ENCODE measurements around the gene MAD1L1. TPM values are rescaled to one million over a fixed set of nuclear protein-coding genes. Genes with fewer than 3 reads are reported as not detected.
A peak's percentile ranks its signal among the peaks of the same experiment; 100 is the strongest.
"Not testable (repeated sequence)": the region's sequence is repeated elsewhere in the genome, so short reads cannot be mapped to it uniquely, and the experiment has no call there.

Gene MAD1L1
- total and polyA plus RNA-seq, 7 experiments from 2014 or later = 112 to 314 (median 136) TPM

DNA sequence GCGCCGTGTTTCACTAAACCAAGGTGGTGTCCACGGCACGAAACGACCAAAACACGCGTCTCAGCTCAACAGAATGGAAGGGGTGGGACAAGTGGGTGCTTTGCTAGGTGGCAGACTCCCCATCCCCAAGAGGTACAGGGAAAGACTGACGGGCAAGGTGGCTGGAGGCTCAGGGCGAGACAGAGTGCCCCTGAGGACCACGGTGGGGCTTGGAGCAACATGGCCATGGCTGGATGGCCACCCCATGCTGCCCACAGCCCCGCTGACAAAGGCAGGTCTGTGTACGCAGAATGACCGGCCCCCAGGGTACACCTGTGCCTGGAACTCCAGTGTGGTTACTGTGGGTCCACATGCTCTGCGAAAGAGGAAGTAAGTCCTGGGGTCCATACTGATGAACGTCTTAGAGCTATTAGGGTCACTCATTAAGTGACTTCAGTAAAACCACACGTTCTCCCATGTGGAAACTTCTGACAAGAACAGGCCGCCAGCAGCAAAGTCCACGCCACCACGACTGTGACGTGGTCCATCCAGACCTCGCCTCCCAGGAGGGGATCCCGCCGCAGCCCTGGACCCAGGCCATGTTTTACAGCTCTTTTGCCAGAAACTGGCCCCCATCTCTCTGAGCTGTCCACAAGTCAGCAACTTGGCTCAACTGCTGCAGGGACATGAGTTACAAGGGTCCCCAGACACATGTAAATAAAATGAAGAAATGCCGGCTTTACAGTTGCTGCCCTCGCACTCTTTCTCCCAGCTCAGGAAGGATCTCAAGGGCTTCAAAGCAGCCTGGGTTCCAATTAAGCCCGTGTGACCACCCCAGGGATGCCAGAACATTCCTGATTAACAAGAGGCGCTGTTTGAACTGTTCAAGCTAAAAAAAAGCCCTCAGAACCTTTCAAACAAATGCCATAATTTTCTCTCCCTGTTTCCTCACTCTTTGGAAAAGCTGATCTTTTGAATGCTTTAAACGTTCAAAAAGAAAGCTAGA is 66.8 kb downstream of the MAD1L1 start:
- Histone ChIP-seq H3K27ac (ENCODE audit: low read depth, low read length) (no peak overlapping the region), H3K27me3 (ENCODE audit: control insufficient read depth in 2 of 2, insufficient read depth in 2 of 2, low read length in 2 of 2) (no peaks in the 10 kb centered on the region), H3K36me3 (ENCODE audit: control insufficient read depth in 2 of 3, insufficient read depth in 3 of 3, low read length in 3 of 3) (peaks cover 0 to 11% (median 0%) of the 10 kb centered on the region in 3 experiments), H3K4me1 (ENCODE audit: control insufficient read depth in 2 of 2, insufficient read depth in 2 of 2, low read length in 2 of 2) (no peaks in the 10 kb centered on the region), H3K9me3 (ENCODE audit: control insufficient read depth in 2 of 3, low read length in 3 of 3) (no peaks in the 10 kb centered on the region), H3K4me3 (ENCODE audit: low read length) (no peak overlapping the region)
- no peaks in the 10 kb centered on the region for H3K9me3 Mint-ChIP-seq
- POLR2A ChIA-PET = no interaction called here
- peaks cover 0 to 40% (median 4%) of the 10 kb centered on the region in 5 donors for H3K36me3 Mint-ChIP-seq
- no peak overlapping the region for H3K4me3 Mint-ChIP-seq
- intact Hi-C loops (cut with micrococcal nuclease) = no loop called here
- no peak for DNase-seq
- H3K27me3 Mint-ChIP-seq = no peaks in the 10 kb centered on the region
- peaks cover 0 to 6% (median 4%) of the 10 kb centered on the region in 7 donors for H3K4me1 Mint-ChIP-seq
- H3K27ac Mint-ChIP-seq = no peak overlapping the region
- CTCF ChIA-PET = no interaction called here
- no peak for ATAC-seq

DNA sequence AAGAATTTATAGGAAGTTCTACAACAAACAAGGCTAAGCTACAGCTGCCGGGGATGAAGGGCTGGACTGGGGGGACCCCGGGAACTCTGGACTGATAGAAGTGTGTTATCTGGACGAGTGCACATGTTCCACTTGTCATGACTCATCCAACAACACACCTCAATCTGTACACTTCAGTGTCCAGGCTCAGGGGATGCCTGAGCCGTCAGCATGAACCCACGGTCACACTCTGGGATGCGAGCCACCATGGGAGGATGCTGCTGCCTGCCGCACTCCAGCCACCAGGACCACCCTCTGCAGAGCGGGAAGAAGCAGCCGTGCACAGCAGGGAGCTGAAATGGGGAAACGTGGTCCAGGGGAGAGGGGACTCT is 67.5 kb downstream of the MAD1L1 start:
- intact Hi-C loops (cut with micrococcal nuclease) = no loop called here
- no peak for ATAC-seq
- Histone ChIP-seq H3K4me3 (ENCODE audit: low read length) (no peak overlapping the region), H3K27ac (ENCODE audit: low read depth, low read length) (no peak overlapping the region), H3K9me3 (ENCODE audit: control insufficient read depth in 2 of 3, low read length in 3 of 3) (no peaks in the 10 kb centered on the region), H3K36me3 (ENCODE audit: control insufficient read depth in 2 of 3, insufficient read depth in 3 of 3, low read length in 3 of 3) (peaks cover 0 to 11% (median 0%) of the 10 kb centered on the region in 3 experiments), H3K4me1 (ENCODE audit: control insufficient read depth in 2 of 2, insufficient read depth in 2 of 2, low read length in 2 of 2) (no peaks in the 10 kb centered on the region), H3K27me3 (ENCODE audit: control insufficient read depth in 2 of 2, insufficient read depth in 2 of 2, low read length in 2 of 2) (no peaks in the 10 kb centered on the region)
- Mint-ChIP-seq H3K36me3 (peaks cover 0 to 37% (median 4%) of the 10 kb centered on the region in 5 donors), H3K27ac (no peak overlapping the region), H3K4me3 (no peak overlapping the region), H3K9me3 (no peaks in the 10 kb centered on the region), H3K4me1 (peaks cover 0 to 6% (median 4%) of the 10 kb centered on the region in 7 donors), H3K27me3 (no peaks in the 10 kb centered on the region)
- POLR2A ChIA-PET = no interaction called here
- no peak for DNase-seq
- CTCF ChIA-PET = no interaction called here

DNA sequence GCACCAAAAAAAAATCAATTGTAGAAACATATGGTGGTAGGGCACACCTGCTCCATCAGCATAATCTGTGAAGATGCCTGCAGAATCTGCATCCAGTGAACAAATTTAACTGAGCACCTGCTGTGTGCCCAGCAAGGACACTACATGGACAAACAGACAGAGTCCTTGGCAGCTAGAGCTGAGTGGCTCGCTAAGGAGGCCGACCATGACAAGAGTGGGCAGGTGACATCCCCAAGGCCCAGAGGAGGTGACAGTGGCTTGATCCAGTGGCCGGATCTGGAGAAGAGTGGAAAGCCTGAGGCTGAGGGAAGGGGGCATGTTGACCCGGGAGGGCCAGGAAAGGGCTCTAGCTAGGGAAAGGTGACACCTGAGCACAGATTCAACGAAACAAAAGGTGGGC is 68.1 kb downstream of the MAD1L1 start:
- Mint-ChIP-seq H3K27ac (no peak overlapping the region), H3K4me1 (peaks cover 0 to 6% (median 4%) of the 10 kb centered on the region in 7 donors), H3K9me3 (no peaks in the 10 kb centered on the region), H3K27me3 (no peaks in the 10 kb centered on the region), H3K36me3 (peaks cover 0 to 37% (median 4%) of the 10 kb centered on the region in 5 donors), H3K4me3 (no peak overlapping the region)
- ATAC-seq (no peak), DNase-seq (no peak)
- H3K36me3 ChIP-seq (ENCODE audit: control insufficient read depth in 2 of 3, insufficient read depth in 3 of 3, low read length in 3 of 3) = peaks cover 0 to 11% (median 0%) of the 10 kb centered on the region in 3 experiments
- no peak overlapping the region for H3K4me3 ChIP-seq (ENCODE audit: low read length)
- H3K27ac ChIP-seq (ENCODE audit: low read depth, low read length) = no peak overlapping the region
- intact Hi-C loops (cut with micrococcal nuclease) = no loop called here
- ChIA-PET CTCF (no interaction called here), POLR2A (no interaction called here)
- no peaks in the 10 kb centered on the region for H3K27me3 ChIP-seq (ENCODE audit: control insufficient read depth in 2 of 2, insufficient read depth in 2 of 2, low read length in 2 of 2)
- H3K9me3 ChIP-seq (ENCODE audit: control insufficient read depth in 2 of 3, low read length in 3 of 3) = no peaks in the 10 kb centered on the region
- no peaks in the 10 kb centered on the region for H3K4me1 ChIP-seq (ENCODE audit: control insufficient read depth in 2 of 2, insufficient read depth in 2 of 2, low read length in 2 of 2)

GRCh38 chr7:2163600-2164555 is 68.9 kb downstream of the MAD1L1 start:
- DNase-seq (no peak), ATAC-seq (no peak)
- Histone ChIP-seq H3K9me3 (ENCODE audit: control insufficient read depth in 2 of 3, low read length in 3 of 3) (no peaks in the 10 kb centered on the region), H3K4me1 (ENCODE audit: control insufficient read depth in 2 of 2, insufficient read depth in 2 of 2, low read length in 2 of 2) (no peaks in the 10 kb centered on the region), H3K27ac (ENCODE audit: low read depth, low read length) (no peak overlapping the region), H3K27me3 (ENCODE audit: control insufficient read depth in 2 of 2, insufficient read depth in 2 of 2, low read length in 2 of 2) (no peaks in the 10 kb centered on the region), H3K36me3 (ENCODE audit: control insufficient read depth in 2 of 3, insufficient read depth in 3 of 3, low read length in 3 of 3) (peaks cover 0 to 11% (median 0%) of the 10 kb centered on the region in 3 experiments), H3K4me3 (ENCODE audit: low read length) (no peak overlapping the region)
- intact Hi-C loops (cut with micrococcal nuclease) = no loop called here
- peaks cover 0 to 11% (median 4%) of the 10 kb centered on the region in 7 donors for H3K4me1 Mint-ChIP-seq
- H3K9me3 Mint-ChIP-seq = no peaks in the 10 kb centered on the region
- peaks cover 0 to 35% (median 4%) of the 10 kb centered on the region in 5 donors for H3K36me3 Mint-ChIP-seq
- no peak overlapping the region for H3K4me3 Mint-ChIP-seq
- ChIA-PET POLR2A (no interaction called here), CTCF (no interaction called here)
- no peaks in the 10 kb centered on the region for H3K27me3 Mint-ChIP-seq
- peak overlapping the region in 1 of 9 donors; percentile 43 for H3K27ac Mint-ChIP-seq

- H3K4me1 Mint-ChIP-seq = peaks cover 0 to 14% (median 0%) of the 10 kb centered on the region in 7 donors
- intact Hi-C loops (cut with micrococcal nuclease) = no loop called here
- H3K9me3 ChIP-seq (ENCODE audit: control insufficient read depth in 2 of 3, low read length in 3 of 3) = no peaks in the 10 kb centered on the region
- no peak overlapping the region for H3K27ac ChIP-seq (ENCODE audit: low read depth, low read length)
- H3K36me3 ChIP-seq (ENCODE audit: control insufficient read depth in 2 of 3, insufficient read depth in 3 of 3, low read length in 3 of 3) = peaks cover 0 to 11% (median 0%) of the 10 kb centered on the region in 3 experiments
- no peak overlapping the region for H3K4me3 Mint-ChIP-seq
- CTCF ChIA-PET = no interaction called here
- ATAC-seq = no peak
- DNase-seq = no peak
- no peaks in the 10 kb centered on the region for H3K4me1 ChIP-seq (ENCODE audit: control insufficient read depth in 2 of 2, insufficient read depth in 2 of 2, low read length in 2 of 2)
- no peaks in the 10 kb centered on the region for H3K27me3 ChIP-seq (ENCODE audit: control insufficient read depth in 2 of 2, insufficient read depth in 2 of 2, low read length in 2 of 2)
- H3K27ac Mint-ChIP-seq = no peak overlapping the region
- peaks cover 0 to 27% (median 4%) of the 10 kb centered on the region in 5 donors for H3K36me3 Mint-ChIP-seq
- POLR2A ChIA-PET = no interaction called here
- no peak overlapping the region for H3K4me3 ChIP-seq (ENCODE audit: low read length)
- H3K27me3 Mint-ChIP-seq = no peaks in the 10 kb centered on the region
- no peaks in the 10 kb centered on the region for H3K9me3 Mint-ChIP-seq
Measured at GRCh38 chr7:2162959-2163358, 69.8 kb downstream of the MAD1L1 start.

- DNase-seq; H3K27ac Mint-ChIP-seq; H3K4me3 ChIP-seq (ENCODE audit: low read length); H3K27ac ChIP-seq (ENCODE audit: low read depth, low read length); H3K4me1 ChIP-seq (ENCODE audit: control insufficient read depth in 2 of 2, insufficient read depth in 2 of 2, low read length in 2 of 2); CTCF ChIA-PET; ATAC-seq; H3K27me3 Mint-ChIP-seq; H3K4me3 Mint-ChIP-seq; H3K9me3 ChIP-seq (ENCODE audit: control insufficient read depth in 2 of 3, low read length in 3 of 3); POLR2A ChIA-PET; H3K27me3 ChIP-seq (ENCODE audit: control insufficient read depth in 2 of 2, insufficient read depth in 2 of 2, low read length in 2 of 2); intact Hi-C loops (cut with micrococcal nuclease); H3K9me3 Mint-ChIP-seq: not testable (repeated sequence)
- peaks cover 0 to 27% (median 4%) of the 10 kb centered on the region in 5 donors for H3K36me3 Mint-ChIP-seq
- peaks cover 0 to 11% (median 0%) of the 10 kb centered on the region in 3 experiments for H3K36me3 ChIP-seq (ENCODE audit: control insufficient read depth in 2 of 3, insufficient read depth in 3 of 3, low read length in 3 of 3)
- H3K4me1 Mint-ChIP-seq = peaks cover 0 to 19% (median 0%) of the 10 kb centered on the region in 7 donors
Measured at GRCh38 chr7:2162004-2162902, 70.5 kb downstream of the MAD1L1 start.
